GM19025 (cell line): ENCODE measurements around the gene TTC23L.
A peak's percentile ranks its signal among the peaks of the same experiment; 100 is the strongest.

Experiments used
- ATAC-seq: cut with Tn5 transposase; IDR thresholded peaks from one replicate; pipeline ENCODE4 v1.9.1; 2021; ENCODE audit warnings: mild to moderate bottlenecking, low read depth, moderate library complexity; ENCODE audit not compliant: unreplicated experiment

TTC23L gene

DNA sequence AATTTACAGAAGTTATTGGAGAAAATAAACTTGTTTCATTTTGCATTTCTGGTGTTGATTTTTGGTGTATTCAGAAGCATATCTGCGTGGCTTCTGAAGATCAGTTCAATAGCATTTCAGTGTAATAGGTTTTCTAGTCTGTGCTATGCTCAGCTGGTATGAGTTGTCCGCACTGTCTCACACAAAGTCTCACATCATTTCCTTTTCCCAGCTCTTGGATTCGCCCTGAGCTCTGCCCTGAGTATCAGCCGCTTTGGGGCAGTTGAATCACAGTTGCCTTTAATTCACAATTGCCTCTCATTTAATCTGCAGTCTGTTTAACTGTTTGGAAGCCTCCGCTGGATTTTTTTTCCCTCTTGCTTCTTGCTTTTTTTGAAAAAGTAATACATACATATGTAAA, 6.4 kb upstream of the TTC23L start:
- ATAC-seq: no peak

DNA sequence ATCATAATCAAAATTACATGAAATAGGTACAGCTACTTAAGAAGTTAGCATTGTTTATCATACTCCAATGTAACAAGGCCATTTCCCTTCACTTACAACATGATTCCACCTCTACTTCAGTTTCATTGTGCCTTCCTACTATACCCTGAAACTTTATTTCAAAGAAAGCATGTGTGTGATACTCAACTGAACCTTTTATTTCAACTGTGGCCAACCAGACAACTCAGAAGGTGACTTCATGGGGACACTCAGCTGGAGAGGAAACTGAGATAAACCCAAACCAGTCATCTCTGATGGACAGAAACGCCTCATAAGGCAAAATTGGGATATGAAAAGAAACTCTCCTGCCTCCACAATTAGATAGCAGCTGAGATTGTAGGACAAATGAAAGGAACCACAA, 5.9 kb upstream of the TTC23L start:
- no peak for ATAC-seq

DNA sequence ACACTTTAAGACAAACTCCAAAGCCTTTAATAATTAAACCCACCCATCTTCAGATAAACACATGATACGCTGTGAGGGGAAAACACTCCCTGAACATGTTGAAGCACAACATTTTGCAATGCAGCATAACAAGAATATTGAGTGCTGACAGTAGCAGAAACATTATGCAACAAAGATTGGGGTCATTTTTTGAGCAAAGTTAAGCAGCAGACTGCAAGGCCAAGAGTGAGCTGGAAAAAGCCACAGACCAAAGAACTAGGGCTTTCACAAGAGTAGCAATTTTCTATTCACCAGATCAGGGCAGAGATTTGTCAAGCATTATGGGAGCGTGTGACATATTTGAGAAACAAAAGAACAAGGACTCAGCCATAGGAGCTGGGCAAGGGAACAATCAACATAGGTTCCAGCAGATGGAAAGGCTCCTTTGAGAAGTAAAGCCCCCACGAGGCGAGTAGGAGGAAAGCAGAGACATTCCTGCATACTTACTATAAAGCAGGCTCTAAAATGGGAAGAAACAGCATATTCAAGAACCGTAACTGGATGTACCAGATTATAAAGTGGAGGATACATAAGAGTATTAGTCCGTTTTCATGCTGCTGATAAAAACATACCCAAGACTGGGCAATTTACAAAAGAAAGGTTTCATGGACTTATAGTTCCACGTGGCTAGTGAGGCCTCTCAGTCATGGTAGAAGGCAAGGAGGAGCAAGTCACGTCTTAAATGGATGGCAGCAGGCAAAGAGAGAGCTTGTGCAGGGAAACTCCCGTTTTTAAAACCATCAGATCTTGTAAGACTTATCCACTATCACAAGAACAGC, 4.8 kb upstream of the TTC23L start:
- no peak for ATAC-seq

DNA sequence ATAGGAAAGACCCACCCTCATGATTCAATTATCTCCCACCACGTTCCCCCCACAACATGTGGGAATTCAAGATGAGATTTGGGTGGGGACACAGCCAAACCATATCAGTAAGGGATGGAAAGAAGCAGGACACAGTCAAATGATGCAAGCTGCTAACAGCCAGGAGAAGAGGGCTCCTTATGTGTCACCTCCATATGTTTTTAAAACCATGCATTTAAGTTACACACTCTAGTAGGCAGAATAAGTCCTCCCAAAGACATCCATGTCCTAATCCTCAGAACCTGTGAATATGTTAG, 4.2 kb upstream of the TTC23L start:
- no peak for ATAC-seq

DNA sequence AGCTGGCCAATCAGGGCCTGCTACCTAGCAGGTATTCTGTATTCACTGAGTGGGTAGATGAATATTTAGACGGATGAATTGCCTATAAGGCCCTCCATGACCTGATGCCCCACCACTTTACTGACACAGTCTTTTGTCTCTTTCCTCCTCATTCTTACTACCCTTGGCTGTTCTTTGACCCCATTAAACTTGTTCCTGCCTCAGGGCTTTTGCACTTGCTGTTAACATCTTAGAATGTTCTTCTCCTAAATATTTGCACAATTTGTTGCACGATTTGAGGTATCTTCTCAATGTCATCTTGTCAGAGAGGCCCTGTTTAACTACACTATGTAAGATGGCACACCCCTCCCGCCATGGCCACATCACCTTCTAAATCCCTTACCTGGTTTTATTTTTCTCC, 3.3 kb upstream of the TTC23L start:
- ATAC-seq: no peak

- no peak for ATAC-seq
Measured at GRCh38 chr5:34841816-34842215, 2.9 kb downstream of the TTC23L start.

- ATAC-seq: no peak
Measured at GRCh38 chr5:34842554-34842953, 3.6 kb downstream of the TTC23L start.

DNA sequence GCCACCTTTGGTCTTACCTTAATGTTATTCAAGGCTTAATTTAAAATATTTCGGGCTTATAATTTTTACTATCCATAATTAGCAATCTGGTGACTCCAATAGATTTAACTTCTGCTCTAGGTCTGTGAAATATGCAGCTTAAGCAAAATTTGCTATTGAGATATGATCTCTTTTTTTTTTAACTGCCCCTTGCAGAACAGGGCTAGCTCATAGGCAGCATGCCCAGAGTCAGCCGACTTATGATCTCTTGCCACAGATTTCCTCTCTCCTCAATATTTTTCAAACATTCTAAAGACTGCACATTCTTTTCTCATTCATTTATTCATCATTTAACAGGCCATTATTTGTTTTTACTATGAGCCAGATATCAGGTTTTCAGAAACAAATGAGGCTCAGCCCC, 4.5 kb downstream of the TTC23L start:
- ATAC-seq: no peak

GRCh38 chr5:34844106-34844505, 5.1 kb downstream of the TTC23L start:
- ATAC-seq: no peak

- ATAC-seq: no peak
Measured at GRCh38 chr5:34844999-34845398, 6.0 kb downstream of the TTC23L start.

GRCh38 chr5:34847056-34847455, 8.1 kb downstream of the TTC23L start:
- ATAC-seq: no peak

- no peak for ATAC-seq
Measured at GRCh38 chr5:34847552-34847951, 8.6 kb downstream of the TTC23L start.

DNA sequence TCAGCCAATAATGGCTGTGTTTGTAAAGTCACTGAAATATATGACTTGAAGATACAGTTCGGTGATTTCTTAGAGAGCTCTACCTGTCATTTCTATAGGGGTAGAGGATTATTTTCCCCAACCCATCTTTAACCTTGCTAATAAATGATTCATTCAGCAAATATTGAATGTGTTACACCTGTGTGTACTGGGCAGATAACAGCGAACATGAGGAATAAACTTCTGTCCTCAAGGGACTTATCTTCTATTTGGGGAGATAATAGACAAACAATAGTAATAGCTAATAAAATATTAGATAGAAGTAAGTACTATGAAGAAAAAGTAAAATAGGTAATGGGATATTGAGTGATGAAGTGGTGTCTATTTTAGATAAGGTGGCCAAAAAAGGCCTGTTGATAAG, 9.3 kb downstream of the TTC23L start:
- no peak for ATAC-seq

DNA sequence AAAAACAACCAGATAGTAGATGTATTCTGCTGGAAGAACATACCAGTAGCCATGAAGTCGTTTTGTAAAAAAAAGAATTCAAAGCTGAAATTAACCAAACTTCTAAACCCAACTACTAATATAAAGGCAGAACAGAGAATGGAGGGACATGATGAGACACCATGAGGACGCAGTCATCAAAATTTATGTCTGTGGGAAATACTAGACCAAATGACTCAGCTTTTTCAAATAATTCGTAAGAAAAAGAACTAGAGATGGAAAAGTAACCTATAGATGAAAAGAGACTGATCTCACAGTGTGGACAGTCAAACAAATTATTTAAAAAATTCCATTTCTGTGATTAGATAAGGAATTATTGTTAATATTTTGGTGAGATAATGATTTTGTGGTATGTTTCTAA, 10.3 kb downstream of the TTC23L start:
- no peak for ATAC-seq

GRCh38 chr5:34854459-34855174, 15.7 kb downstream of the TTC23L start:
- ATAC-seq: peak; percentile 75

- no peak for ATAC-seq
Measured at GRCh38 chr5:34857161-34857560, 18.2 kb downstream of the TTC23L start.

GRCh38 chr5:34857894-34858293, 18.9 kb downstream of the TTC23L start:
- ATAC-seq: no peak

DNA sequence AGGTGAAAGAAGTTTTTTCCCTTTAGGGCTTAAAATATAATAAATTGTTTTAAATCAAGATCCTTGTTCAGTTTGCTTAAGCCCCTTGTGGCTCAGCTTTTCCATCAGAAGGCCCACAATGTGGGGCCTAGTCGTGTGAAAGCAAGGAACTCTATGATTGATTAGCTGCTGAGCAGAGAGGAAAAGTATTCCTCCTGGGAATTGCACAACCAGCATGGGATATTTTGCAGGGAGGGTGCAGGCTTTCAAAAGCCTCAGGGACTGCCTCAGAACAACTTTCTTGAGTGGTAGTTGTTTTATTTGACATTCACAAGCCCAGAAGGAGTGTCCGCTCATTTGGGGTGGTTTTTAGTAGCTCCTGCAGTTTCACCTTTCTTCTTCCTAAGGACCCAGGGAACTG, 19.8 kb downstream of the TTC23L start:
- ATAC-seq: no peak

GRCh38 chr5:34859253-34859652, 20.3 kb downstream of the TTC23L start:
- ATAC-seq: no peak

DNA sequence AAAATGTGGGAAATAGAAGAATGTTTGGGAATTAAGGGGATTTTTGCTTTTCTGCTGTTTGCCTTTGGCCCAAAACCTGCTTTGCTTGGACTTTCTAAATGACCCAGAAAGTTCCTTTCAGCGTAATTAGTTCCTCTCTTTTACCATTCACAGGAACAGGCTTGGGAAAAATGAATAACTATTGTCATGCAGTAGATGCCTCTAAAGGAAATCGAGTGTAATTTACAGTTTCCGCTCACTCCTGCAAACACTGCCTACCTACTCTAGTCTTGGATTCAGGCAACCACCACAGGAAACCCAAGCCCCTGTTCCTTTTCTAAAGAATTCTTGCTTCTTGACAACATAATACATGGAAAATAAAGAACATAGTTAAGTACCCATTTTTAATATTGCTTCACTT, 25.0 kb downstream of the TTC23L start:
- no peak for ATAC-seq

GRCh38 chr5:34865091-34865490, 26.1 kb downstream of the TTC23L start:
- ATAC-seq: no peak

- no peak for ATAC-seq
Measured at GRCh38 chr5:34866989-34867471, 28.1 kb downstream of the TTC23L start.
